NCI-H2227 (cell line): Measurements from ENCODE around the gene SLC30A10.
"Not testable (repeated sequence)": the region's sequence is repeated elsewhere in the genome, so short reads cannot be mapped to it uniquely, and the experiment has no call there.

Experiments
- DNase-seq: peaks from one replicate; lab custom pipeline; 2025; ENCODE audit not compliant: unreplicated experiment; lab: John Stamatoyannopoulos, UW

SLC30A10 gene

DNA sequence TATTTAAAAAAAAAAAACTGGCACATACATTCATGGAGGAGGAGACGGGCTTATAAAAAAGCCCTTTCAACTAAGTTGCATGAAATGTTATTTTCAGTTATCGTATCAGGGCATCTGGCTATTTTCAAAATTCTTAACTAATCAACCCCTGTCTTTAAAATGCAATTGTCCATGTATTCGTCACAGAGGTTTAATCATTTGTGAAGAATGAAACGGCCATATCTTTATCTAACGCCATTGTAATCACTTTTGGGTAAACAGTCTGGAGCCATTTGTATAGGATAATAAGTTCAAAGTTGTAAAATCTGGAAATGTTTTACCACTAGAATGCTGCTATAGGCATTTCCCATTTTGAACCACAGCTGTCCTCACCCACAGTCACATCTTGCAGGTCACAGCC lies 30.4 kb downstream of the SLC30A10 start:
- no peak for DNase-seq

DNA sequence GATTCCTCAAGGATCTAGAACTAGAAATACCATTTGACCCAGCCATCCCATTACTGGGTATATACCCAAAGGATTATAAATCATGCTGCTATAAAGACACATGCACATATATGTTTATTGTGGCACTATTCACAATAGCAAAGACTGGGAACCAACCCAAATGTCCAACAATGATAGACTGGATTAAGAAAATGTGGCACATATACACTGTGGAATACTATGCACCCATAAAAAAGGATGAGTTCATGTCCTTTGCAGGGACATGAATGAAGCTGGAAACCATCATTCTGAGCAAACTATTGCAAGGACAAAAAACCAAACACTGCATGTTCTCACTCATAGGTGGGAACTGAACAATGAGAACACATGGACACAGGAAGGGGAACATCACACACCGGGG lies 36.1 kb downstream of the SLC30A10 start:
- DNase-seq = not testable (repeated sequence)

DNA sequence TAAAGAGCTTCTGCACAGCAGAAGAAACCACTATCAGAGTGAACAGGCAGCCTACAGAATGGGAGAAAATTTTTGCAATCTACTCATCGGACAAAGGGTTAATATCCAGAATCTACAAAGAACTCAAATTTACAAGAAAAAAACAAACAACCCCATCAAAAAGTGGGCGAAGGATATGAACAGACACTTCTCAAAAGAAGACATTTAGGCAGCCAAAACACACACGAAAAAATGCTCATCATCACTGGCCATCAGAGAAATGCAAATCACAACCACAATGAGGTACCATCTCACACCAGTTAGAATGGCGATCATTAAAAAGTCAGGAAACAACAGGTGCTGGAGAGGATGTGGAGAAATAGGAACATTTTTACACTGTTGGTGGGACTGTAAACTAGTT lies 36.5 kb downstream of the SLC30A10 start:
- DNase-seq = not testable (repeated sequence)

DNA sequence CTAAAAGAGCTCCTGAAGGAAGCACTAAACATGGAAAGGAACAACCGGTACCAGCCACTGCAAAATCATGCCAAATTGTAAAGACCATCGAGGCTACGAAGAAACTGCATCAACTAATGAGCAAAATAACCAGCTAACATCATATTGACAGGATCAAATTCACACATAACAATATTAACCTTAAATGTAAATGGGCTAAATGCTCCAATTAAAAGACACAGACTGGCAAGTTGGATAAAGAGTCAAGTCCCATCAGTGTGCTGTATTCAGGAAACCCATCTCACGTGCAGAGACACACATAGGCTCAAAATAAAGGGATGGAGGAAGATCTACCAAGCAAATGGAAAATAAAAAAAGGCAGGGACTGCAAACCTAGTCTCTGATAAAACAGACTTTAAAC lies 39.7 kb downstream of the SLC30A10 start:
- DNase-seq = not testable (repeated sequence)

DNA sequence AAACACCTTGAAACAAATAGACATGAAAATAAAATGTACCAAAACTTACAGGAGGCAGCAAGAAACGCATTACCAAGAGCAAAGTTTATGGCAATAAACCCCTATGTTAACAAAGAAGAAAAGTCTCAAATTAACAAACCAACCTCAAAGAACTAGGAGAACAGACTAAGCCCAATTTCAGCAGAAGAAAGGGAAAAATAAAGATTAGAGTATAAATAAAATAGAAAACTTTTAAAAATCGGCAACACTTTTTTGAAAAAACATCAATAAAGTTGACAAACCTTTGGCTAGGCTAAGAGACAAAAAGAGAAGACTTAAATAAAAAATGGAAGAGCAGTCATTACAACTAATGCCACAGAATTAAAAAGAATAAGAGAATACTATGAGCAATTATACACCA lies 42.7 kb downstream of the SLC30A10 start:
- DNase-seq = no peak

DNA sequence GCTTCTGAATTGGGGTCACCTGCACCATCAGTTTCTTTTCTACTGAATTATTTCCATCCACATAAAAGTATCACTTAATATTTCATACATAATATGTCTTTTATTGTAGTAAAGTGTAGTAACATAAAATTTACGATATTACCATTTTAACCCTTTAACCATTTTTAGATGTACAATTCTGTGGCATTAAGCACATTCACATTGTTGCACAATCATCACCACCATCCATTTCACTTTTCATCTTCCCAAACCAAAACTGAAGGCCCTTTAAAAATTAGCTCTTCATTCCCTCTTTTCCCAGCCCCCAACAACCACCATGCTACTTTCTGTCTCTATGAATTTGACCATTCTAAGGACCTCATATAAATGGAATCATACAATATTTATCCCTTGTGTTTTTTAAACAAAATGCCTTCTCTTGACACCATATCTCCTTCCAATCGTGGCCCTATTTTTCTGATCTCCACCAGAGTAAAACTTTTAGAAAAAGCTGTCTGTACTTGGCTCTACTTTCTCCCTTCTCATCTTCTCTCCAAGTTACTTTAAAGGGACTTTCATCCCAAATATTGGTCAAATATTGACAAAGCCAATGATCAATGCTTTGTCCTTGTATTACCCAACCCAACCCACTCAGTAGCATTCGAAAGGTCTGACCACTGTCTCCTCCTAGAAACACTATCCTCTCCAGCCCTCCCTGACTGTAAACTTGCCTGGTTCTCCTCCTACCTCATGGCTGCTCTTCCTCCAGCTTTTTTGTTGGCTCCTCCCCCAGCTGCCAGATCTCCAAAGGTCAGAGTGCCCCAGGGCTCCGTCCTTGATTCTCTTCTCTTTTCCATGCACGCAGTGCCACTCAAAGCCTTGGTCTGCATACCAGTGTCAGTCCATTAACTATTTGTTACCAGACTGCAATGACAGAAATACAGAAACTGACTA lies 44.7 kb downstream of the SLC30A10 start:
- DNase-seq = no peak

DNA sequence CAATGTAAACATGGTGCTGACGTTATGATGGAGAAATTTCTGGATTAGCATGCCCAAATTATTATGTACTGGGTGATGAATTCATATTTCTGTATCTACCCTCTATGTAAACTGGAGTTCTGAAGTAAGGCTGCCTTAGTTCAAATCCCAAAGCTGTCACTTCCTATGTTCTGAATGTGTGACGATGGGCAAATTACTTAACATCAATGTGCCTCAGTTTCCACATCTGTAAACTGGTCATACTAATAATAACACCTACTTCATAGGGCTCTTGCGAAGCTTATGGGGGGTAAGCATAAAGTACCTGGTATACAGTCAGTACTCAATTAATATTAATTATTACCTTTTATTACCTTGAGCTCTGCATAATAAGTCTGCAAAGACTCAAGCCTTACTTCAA lies 45.6 kb downstream of the SLC30A10 start:
- no peak for DNase-seq

DNA sequence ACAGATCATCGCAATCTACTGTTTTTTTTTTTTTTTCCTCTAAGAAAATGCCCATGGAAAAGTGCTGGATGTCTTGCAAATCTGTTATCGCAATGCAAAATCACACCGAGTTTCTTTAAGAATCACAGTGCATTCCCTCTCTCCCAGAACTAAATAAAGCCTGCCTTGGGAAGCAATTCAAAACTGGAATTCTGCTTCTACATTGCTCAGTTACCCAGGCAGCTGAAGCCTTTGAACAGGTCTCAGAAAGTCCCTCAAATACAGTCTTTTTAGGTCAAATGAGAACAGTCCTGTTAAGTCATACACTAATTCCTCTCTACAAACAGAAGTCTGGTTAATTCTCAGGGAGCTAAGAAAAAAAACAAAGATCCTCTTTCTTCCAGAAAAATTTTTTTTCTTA lies 46.3 kb downstream of the SLC30A10 start:
- no peak for DNase-seq

DNA sequence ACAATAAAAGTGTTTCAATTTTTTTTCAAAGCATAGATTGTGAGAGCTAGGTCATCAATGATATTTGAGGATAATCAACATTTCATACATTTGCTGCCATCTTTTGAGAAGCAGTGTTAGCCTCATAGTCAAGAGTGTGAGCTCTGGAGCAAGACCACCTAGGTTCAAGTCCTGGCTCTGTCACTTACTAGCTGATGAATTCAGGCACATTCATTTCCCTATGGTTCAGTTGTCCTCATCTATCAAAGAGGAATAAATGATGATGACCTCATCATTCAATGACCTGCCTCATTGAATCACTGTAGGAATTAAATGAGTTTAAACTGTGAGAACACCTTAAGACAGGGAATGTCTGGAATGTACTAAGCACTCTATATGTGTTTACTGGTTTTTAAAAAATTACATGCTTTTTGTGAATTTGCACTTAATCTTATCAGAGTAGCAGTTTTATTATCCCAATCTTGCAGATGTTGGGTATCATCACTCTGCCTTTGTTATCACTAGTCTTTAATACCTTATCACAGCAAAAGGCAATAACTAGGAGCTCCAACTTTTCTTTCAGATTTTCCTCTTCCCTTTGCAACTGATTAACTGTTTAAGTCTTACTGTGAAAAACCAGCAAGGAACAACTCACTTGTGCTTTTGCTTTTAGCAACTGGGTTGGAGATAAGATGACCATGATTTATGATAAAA lies 47.4 kb downstream of the SLC30A10 start:
- DNase-seq = no peak

DNA sequence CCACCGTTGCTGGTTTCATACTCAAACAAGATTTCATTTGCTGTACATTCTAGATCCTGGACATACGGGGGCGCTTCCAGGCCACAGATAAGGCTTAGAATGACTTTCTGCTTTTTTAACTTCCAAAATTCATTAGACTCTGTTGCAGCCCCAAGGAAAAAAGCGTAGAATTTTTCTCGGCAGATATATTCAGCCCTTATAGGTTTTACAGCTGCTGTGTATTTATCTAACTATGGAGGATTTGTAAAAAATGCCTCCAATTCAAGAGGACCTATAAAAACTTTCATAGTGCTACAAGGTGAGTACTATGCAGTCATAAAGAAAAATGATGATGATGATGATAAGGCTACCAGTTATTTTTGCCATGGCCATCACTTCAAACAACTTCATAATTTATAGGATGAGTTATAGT lies 51.6 kb downstream of the SLC30A10 start:
- no peak for DNase-seq

DNA sequence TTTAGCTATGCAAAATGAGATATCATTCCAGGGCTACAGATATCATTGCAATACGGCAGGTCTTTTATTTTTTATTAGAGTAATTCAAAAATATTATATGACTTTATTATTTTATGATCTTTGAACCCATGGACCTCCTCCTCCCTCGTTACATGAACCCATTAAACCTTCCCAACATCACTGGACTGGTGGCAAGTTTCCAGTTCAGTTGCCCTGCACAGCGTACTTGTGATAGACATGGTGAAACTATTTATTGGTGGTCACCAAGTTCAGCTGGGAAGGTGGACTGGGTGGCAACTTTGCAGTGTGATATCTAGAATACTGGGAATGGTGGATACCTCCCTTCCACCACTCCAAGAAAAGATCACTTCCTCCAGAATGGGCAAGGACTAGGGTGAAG lies 52.5 kb downstream of the SLC30A10 start:
- no peak for DNase-seq

DNA sequence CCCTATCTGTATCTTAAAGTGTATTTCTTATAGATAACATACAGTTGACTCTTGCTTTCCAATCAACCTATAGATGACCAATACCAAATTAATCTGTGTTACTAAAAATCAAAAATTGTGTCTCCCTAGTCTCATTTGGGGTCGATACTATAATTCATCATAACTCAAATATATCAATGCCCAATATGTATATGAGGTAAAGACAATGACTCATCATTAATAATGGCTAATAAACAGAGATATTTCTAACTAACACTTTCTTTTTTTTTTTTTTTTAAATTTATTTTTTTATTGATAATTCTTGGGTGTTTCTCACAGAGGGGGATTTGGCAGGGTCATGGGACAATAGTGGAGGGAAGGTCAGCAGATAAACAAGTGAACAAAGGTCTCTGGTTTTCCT lies 55.8 kb downstream of the SLC30A10 start:
- DNase-seq = not testable (repeated sequence)

DNA sequence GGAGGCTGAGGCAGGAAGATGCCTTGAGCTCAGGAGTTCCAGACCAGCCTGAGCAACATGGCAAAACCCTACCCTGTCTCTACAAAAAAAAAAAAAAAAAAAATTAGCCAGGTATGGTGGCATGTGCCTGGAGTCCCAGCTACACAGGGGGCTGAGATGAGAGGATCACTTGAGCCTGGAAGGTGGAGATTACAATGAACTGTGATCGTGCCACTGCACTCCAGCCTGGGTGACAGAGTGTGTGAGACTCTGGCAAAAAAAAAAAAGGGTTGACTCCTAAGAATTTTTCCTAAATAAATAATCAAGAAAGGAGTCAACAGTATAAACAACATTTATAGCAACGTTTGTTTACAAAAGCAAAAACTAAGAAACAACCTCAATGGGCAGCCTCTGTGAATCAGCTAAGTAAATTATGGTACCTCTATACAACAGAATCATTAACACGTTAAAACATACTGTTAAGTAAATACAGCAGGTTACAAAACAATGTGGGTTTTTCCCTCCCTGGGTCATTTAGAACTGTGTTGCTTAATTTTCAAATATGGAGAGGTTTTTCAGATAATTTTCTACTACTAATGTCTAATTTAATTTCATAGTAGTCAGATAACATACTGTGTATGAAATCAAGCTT lies 56.8 kb downstream of the SLC30A10 start:
- no peak for DNase-seq

DNA sequence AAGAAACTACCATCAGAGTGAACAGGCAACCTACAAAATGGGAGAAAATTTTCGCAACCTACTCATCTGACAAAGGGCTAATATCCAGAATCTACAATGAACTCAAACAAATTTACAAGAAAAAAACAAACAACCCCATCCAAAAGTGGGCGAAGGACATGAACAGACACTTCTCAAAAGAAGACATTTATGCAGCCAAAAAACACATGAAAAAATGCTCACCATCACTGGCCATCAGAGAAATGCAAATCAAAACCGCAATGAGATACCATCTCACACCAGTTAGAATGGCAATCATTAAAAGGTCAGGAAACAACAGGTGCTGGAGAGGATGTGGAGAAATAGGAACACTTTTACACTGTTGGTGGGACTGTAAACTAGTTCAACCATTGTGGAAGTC lies 59.7 kb downstream of the SLC30A10 start:
- not testable (repeated sequence) for DNase-seq
